SJCRH30 (cell line): ENCODE measurements around the gene EIF4E2. TPM values are rescaled to one million over a fixed set of nuclear protein-coding genes. Genes with fewer than 3 reads are reported as not detected.

Source experiments
- DNase-seq, 2 experiments: peaks; one replicate each; pipeline ENCODE4 v3.0.0-alpha.2; 2015 to 2020
- H3K27ac ChIP-seq: fragments of 250-450 bp; sonication (Bioruptor Pico); 2 replicates; pipeline ENCODE4 v1.5.1; 2020; ENCODE audit warnings: mild to moderate bottlenecking, moderate library complexity
- H3K27me3 ChIP-seq: fragments of 250-450 bp; sonication (Bioruptor Pico); 2 replicates; pipeline ENCODE4 v1.5.1; 2020; ENCODE audit warnings: mild to moderate bottlenecking, moderate library complexity
- H3K36me3 ChIP-seq: fragments of 250-450 bp; sonication (Bioruptor Pico); 2 replicates; pipeline ENCODE4 v1.5.1; 2020; ENCODE audit warnings: mild to moderate bottlenecking, moderate library complexity
- H3K4me1 ChIP-seq: fragments of 250-450 bp; sonication (Bioruptor Pico); 2 replicates; pipeline ENCODE4 v1.5.1; 2020; ENCODE audit warnings: mild to moderate bottlenecking, moderate library complexity
- H3K4me3 ChIP-seq: fragments of 250-450 bp; sonication (Bioruptor Pico); 2 replicates; pipeline ENCODE4 v1.5.1; 2020; ENCODE audit warnings: mild to moderate bottlenecking, moderate library complexity
- H3K9me3 ChIP-seq: fragments of 250-450 bp; sonication (Bioruptor Pico); replicated peaks from 2 replicates; pipeline ENCODE4 v1.5.1; 2020; ENCODE audit warnings: mild to moderate bottlenecking, moderate library complexity
- total RNA-seq: library from RNA; depleted of rRNA; stranded (reverse); fragments of >200 nt; shearing (Covaris generic); gene quantifications from 2 replicates; pipeline ENCODE4 v1.2.3, GENCODE V29; 2014

The EIF4E2 gene
- total RNA-seq, 1 experiment from 2014 or later: 180 TPM

DNA sequence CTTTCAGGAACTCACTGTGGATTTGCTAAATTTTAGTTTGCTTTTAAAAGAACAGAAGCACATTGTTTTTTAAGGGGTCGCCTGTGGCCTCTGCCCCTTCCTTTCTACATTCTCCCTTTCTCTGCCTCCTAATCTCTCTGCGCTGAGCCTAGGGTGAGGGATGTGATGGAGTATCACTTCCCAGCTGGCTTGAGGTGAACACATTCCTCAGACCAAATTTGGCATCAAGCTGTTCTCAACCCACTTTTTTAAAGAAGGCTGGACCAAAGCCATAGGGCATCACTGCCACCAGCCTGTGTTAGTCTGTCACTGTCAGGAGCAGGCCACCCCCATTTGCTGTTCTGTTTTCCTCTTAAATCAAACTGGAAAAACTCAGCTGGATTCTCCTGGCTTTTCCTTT lies 27.4 kb downstream of the EIF4E2 start:
- H3K4me1 ChIP-seq: peaks cover 52% of the 10 kb centered on the region
- peak overlapping the region; percentile 31 for H3K27ac ChIP-seq
- no peak overlapping the region for H3K4me3 ChIP-seq
- no peaks in the 10 kb centered on the region for H3K9me3 ChIP-seq
- H3K36me3 ChIP-seq: peaks cover 8% of the 10 kb centered on the region
- peak; percentile 37 to 74 for DNase-seq
- H3K27me3 ChIP-seq: no peaks in the 10 kb centered on the region

DNA sequence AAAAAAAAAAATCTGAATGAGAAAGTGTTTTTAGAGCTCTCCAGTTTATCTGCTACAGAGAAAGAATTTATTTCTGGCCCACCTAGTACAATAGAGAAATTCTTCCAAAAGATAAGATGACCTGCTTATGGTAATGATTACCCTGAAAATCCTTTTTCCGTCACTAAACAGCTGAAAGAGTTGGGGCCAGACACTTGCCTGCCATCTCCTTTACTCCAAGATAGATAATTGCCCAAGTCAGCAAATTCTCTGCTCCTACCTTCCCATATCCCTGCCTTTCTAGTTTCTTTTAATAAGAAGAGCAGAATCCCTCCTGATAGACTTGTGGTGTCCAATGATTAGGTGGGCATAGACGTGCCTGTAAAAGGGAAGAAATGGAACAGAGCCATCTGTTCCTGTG lies 28.1 kb downstream of the EIF4E2 start:
- H3K9me3 ChIP-seq: no peaks in the 10 kb centered on the region

DNA sequence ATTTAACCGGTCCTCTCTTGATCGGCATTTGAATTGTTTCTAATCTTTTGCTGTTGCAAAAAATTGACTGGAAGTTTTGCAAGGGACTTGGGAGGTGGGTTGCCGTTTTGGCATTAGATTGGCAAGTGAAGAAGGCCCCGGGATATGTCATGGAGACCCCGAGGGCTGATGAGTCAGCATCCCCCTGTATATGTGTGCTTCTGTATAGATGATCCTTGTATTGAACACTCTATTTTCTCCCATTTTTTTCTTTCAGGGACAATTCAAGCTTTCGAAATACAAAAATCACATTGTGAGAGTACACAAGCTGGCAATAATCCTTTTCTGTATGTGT lies 30.1 kb downstream of the EIF4E2 start:
- Histone ChIP-seq H3K4me3 (no peak overlapping the region), H3K27me3 (no peaks in the 10 kb centered on the region), H3K9me3 (no peaks in the 10 kb centered on the region), H3K36me3 (peaks cover 15% of the 10 kb centered on the region), H3K4me1 (peaks cover 33% of the 10 kb centered on the region), H3K27ac (no peak overlapping the region)
- DNase-seq: no peak

More for the DNA sequence above, 28.1 kb downstream of the EIF4E2 start:
- Histone ChIP-seq H3K27me3 (no peaks in the 10 kb centered on the region), H3K27ac (no peak overlapping the region), H3K4me1 (peaks cover 45% of the 10 kb centered on the region), H3K4me3 (no peak overlapping the region), H3K36me3 (peaks cover 11% of the 10 kb centered on the region)
- no peak for DNase-seq

DNA sequence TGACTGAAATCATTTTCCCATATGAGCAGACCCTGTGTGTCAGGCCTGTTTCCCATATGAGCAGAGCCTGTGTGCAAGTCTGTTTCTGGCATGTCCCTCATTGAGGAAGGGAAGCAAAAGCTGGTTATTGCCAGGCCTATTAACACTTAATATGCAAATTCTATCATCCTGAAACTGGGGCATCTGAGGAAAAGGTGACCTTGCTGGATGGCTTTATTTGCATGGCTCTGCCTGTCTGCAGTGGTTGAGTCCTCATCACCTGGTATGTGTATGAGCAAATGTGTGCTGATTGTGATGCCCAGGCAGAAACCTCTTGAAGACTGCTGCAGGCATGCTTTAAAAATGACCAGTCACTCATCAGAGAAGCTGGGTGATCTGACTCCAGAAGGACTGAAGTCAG lies 31.2 kb downstream of the EIF4E2 start:
- Histone ChIP-seq H3K27ac (no peak overlapping the region), H3K36me3 (peaks cover 11% of the 10 kb centered on the region), H3K4me1 (peaks cover 24% of the 10 kb centered on the region), H3K4me3 (no peak overlapping the region), H3K27me3 (no peaks in the 10 kb centered on the region), H3K9me3 (no peaks in the 10 kb centered on the region)
- DNase-seq: no peak

DNA sequence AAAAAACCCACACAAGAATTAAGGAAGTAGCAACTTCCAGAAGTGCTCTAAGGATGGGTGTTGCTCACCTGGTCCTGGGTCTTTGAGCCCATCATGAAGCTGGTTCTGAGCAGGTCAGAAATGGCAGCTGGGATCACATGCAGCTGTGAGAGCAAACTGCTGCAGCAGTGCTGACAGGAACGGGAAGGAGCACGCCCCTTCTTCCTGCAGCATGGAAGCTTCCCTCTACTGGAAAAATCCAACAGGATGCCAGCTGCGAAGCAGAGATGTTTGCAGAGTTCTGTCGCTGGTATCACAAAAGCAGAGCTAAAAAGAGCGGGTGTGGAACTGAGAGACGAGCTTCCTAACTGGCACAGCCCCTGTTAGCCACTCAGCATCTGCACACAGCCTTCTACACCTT lies 33.7 kb downstream of the EIF4E2 start:
- Histone ChIP-seq H3K27me3 (no peaks in the 10 kb centered on the region), H3K4me3 (no peak overlapping the region), H3K4me1 (peaks cover 9% of the 10 kb centered on the region), H3K9me3 (no peaks in the 10 kb centered on the region), H3K36me3 (peaks cover 9% of the 10 kb centered on the region; the same call in 1 of the 2 replicates), H3K27ac (no peak overlapping the region)
- DNase-seq: no peak

DNA sequence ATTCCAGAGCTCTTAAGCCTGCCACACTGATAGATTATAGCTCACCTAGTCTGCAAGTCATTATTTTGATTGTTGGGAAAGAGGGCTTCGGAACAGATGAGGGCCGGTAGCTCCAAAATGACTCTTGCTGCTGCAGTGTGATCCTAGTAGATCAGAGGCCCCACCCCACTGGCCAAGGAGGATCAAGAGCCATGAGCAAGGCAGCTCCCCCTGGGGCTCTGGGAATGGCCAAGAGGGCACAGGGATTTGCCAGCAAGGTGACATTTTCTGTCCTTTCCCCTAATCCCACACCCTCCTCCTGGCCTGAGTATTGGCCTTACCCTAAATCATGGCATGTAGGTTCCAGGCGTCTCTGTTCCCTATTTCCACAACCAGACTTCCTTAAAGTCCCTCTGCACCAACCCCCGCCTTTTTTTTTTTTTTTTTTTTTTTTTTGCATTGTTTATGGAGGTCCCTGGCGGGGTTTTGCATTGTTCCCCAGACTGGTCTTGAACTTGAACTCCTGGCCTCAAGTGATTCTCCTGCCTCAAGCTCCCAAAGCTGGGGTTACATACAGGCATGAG lies 36.5 kb downstream of the EIF4E2 start:
- H3K27ac ChIP-seq: no peak overlapping the region
- no peak overlapping the region for H3K4me3 ChIP-seq
- H3K9me3 ChIP-seq: no peaks in the 10 kb centered on the region
- peaks cover 9% of the 10 kb centered on the region for H3K4me1 ChIP-seq
- H3K36me3 ChIP-seq: peaks cover 9% of the 10 kb centered on the region; the same call in 1 of the 2 replicates
- no peak for DNase-seq
- H3K27me3 ChIP-seq: no peaks in the 10 kb centered on the region

DNA sequence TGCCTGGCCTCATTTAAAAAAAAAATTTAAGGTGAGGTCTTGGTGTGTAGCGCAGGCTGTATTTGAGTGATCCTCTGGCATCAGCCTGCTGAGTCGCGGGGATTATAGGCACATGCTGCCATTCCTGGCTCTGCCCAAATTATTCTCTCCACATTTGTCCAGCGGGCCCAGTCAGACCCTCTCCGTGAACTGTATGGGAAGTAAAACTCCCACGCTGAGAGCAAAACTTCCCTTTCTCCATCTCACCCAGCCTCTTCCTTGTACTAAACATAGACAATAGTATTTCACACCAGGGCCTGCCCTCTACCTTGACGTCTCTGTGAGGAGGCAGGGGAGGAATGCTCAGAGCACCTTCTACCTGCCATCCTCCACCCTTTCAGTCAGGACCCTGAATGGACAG lies 37.0 kb downstream of the EIF4E2 start:
- H3K9me3 ChIP-seq: no peaks in the 10 kb centered on the region
- peaks cover 9% of the 10 kb centered on the region; the same call in 1 of the 2 replicates for H3K36me3 ChIP-seq
- no peak overlapping the region for H3K4me3 ChIP-seq
- H3K4me1 ChIP-seq: peaks cover 9% of the 10 kb centered on the region
- H3K27me3 ChIP-seq: no peaks in the 10 kb centered on the region
- no peak for DNase-seq
- no peak overlapping the region for H3K27ac ChIP-seq

DNA sequence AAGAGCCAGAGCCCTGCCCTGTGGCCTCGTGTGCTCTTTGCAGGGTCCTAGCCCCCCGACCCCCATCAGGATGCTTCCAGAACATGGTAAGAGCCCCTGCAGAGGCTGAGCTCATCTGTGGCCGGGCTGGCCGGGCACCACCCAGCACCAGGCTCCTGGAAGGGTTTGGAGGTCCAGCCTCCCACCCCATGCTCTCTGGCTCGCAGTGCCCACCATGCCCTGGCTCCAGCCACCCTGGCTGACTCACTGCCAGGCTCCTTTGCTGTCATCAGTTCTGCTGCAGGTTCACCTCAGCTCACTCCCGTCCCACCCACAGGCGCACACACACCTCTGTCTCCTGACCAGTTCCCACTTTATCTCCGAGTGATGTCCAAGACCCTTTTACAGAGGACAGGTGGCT lies 37.5 kb downstream of the EIF4E2 start:
- Histone ChIP-seq H3K36me3 (peaks cover 9% of the 10 kb centered on the region; the same call in 1 of the 2 replicates), H3K27ac (no peak overlapping the region)

DNA sequence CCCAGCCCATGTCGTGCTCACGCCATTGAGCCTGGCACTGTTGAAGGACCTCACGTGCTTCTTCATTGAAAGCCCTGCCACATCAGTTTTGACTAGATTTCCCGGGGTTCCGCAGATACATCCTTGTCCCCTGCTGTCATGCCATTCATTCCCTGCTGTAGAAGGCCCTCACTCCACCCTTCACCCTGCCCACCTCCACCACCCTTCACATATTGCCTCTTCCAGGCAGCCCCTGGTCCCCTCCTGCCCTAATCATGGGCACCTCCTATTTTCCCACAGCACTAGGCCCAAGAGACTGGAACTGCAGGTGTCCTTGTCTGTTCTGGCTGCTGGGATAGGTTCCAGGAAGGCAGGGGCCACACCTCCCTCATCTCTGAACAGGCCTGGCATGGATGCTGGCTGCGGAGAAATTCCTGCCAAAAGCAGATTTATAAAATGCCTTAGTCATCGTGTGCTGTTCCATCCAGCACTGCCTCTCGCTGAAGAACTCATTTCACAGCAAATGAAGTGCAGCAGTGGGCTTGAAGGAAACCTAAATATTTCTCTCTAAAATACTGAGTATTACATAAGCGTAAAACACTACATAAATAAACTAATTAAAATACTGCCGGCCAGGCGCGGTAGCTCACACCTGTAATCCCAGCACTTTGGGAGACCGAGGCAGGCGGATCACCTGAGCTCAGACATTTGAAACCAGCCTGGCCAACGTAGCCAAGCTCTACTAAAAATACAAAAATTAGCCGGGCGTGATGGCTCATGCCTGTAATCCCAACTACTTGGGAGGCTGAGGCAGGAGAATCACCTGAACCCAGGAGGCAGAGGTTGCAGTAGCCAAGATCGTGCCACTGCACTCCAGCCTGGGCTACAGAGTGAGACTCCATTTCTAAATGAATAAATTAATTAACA lies 38.4 kb downstream of the EIF4E2 start:
- H3K27ac ChIP-seq: no peak overlapping the region
- peaks cover 2% of the 10 kb centered on the region; the same call in 1 of the 2 replicates for H3K36me3 ChIP-seq
- no peaks in the 10 kb centered on the region for H3K27me3 ChIP-seq
- no peaks in the 10 kb centered on the region for H3K9me3 ChIP-seq
- peaks cover 7% of the 10 kb centered on the region for H3K4me1 ChIP-seq
- DNase-seq: no peak
- no peak overlapping the region for H3K4me3 ChIP-seq

More for the DNA sequence above, 37.5 kb downstream of the EIF4E2 start:
- H3K27me3 ChIP-seq: no peaks in the 10 kb centered on the region
- H3K4me1 ChIP-seq: peaks cover 9% of the 10 kb centered on the region
- no peak for DNase-seq
- H3K9me3 ChIP-seq: no peaks in the 10 kb centered on the region
- no peak overlapping the region for H3K4me3 ChIP-seq

DNA sequence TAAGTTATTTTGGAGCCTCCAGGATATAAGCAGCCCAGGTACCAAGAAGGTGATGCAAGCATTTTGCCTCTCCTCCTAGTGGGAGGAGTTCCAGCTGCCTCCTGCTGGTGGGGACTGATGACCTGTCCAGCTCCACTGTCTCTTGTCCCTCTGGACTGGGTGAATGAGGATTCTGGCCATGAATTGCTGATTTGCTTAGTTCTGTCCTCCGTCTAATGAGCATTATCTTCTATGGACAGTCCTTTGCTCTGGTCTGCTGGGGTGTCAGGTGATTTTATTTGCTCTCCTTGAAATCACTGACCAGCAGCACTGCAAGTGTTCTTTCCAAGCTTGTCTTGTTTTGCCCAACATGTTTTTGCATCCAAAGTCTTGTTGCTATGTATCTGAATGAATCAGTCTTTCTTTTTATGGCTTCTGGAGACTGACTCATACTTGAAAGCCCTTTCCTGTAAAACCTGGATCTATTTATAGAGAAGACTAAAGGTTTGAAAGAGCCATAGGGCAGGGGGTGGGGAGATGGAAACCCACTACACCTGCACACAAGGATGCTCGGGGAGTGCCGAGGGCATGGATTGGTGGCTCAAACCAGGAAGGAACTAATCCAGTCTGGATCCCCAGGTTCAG lies 42.4 kb downstream of the EIF4E2 start:
- H3K27ac ChIP-seq: no peak overlapping the region

DNA sequence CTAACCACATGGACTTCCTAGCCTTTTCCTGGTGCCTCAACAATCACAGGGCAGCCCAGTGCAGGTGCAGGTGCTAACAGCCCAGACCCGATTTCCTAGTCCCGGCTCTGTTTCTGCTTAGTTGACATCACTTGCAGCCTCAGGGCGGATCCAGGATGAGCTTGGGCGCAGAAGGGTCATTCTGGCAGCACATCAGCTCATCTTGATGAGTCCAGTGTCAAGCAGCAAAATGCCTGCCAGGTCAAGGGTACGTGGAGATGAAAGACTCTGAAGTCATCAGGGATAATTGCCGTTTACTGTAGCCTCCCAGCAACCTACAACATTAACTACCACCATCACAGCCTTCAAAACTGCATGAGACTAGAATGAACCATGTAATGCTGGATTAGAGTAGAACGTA lies 43.5 kb downstream of the EIF4E2 start:
- no peak for DNase-seq
- Histone ChIP-seq H3K36me3 (no peaks in the 10 kb centered on the region), H3K4me3 (no peak overlapping the region), H3K9me3 (no peaks in the 10 kb centered on the region), H3K27ac (no peak overlapping the region), H3K4me1 (no peaks in the 10 kb centered on the region; the same call in 1 of the 2 replicates), H3K27me3 (no peaks in the 10 kb centered on the region)

More for the DNA sequence above, 42.4 kb downstream of the EIF4E2 start:
- no peaks in the 10 kb centered on the region for H3K27me3 ChIP-seq
- no peaks in the 10 kb centered on the region; the same call in 1 of the 2 replicates for H3K4me1 ChIP-seq
- DNase-seq: no peak
- H3K9me3 ChIP-seq: no peaks in the 10 kb centered on the region
- no peak overlapping the region for H3K4me3 ChIP-seq
- no peaks in the 10 kb centered on the region for H3K36me3 ChIP-seq

DNA sequence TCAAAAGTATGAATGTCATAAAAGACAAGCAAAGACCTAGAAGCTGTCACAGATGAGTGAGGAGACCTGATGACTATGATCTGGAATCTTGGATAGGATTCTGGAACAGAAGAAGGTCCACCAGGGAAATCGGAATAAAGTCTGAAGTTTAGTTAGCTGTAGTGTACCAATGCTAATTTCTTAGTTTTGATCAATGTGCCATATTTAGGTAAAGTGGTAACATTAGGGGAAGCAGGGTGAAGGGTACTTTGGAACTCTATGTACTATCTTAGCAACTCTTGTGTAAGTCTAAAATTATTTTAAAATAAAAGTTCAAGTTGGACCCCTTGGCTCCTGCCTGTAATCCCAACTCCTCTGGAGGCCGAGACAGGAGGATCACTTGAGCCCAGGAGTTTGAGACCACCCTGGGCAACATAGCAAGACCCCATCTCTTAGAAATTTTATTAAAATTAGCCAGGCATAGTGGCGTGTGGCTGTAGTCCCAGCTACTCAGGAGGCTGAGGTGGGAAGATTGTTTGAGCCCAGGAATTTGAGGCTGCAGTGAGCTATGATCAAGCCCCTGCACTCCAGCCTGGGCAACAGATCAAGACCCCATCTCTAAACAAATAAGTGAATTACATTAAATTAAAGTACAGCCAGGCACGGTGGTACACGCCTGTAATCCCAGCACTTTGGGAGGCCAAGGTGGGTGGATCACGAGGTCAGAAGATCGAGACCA lies 47.0 kb downstream of the EIF4E2 start:
- H3K36me3 ChIP-seq: no peaks in the 10 kb centered on the region
- no peak overlapping the region for H3K4me3 ChIP-seq
- H3K4me1 ChIP-seq: peaks cover 18% of the 10 kb centered on the region
- no peaks in the 10 kb centered on the region for H3K9me3 ChIP-seq
- no peaks in the 10 kb centered on the region for H3K27me3 ChIP-seq
- H3K27ac ChIP-seq: no peak overlapping the region
- no peak for DNase-seq

DNA sequence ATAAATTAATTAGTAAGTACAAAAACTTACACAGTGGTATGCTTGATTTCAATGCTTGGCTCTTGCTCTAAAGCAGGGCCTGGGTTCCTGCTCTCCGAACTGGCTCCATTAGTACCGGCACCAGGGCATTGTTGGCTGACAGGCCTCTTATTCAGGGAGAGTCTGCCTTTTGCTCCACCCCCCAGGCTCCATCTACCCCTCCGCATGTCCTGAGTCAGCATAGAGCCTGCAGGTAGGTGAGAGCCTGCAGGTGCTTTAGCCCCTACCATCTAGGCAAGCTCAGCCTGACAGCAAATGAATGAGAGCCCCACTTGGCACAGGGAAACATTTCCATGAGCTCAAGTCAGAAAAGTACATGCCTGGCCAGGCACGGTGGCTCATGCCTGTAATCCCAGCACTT lies 47.8 kb downstream of the EIF4E2 start:
- no peaks in the 10 kb centered on the region for H3K9me3 ChIP-seq
- no peaks in the 10 kb centered on the region for H3K27me3 ChIP-seq
- DNase-seq: no peak
- peaks cover 18% of the 10 kb centered on the region for H3K4me1 ChIP-seq
- H3K27ac ChIP-seq: no peak overlapping the region
- no peak overlapping the region for H3K4me3 ChIP-seq
- no peaks in the 10 kb centered on the region for H3K36me3 ChIP-seq

DNA sequence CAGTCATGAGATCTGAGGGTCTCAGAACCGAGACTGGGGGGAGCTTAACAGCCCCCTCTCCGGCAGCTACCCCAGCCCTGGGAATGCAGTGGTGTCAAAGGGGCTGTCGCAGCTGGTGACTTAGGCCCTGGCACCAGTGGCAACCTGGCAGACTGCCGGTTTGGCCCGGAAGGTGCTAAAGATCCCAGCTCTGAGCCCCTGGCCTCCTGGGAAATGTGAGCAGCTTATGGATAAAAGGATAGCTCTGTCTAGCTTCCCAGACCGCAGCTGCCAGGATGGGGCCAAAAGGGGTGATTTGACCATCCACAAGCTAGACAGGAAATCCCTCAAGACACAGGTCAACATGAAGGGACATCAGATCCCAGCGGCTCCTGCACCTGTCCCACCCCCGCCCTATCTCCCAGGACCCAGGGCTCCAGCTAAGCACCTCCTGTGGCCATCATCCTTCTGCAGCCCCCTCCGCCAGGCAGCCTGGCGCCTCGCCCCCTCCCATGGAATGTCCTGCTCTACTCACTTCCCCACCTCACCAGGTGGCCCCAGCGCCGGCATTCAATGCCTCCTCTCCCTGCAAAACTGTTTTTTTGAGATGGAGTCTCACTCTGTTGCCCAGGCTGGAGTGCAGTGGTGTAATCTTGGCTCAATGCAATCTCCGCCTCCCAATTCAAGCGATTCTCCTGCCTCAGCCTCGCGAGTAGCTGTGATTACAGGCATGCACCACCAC lies 49.7 kb downstream of the EIF4E2 start:
- peaks cover 18% of the 10 kb centered on the region for H3K4me1 ChIP-seq
- no peaks in the 10 kb centered on the region for H3K36me3 ChIP-seq
- H3K27ac ChIP-seq: peak overlapping the region; percentile 11; the same call in 1 of the 2 replicates
- DNase-seq: peak; percentile 89 to 93
- no peak overlapping the region for H3K4me3 ChIP-seq
- H3K9me3 ChIP-seq: no peaks in the 10 kb centered on the region
- H3K27me3 ChIP-seq: no peaks in the 10 kb centered on the region
